Thyroid gland (tissue), 4 donors: ENCODE measurements around the gene NTNG1. TPM values are rescaled to one million over a fixed set of nuclear protein-coding genes. Genes with fewer than 3 reads are reported as not detected.
"Not testable (repeated sequence)": the region's sequence is repeated elsewhere in the genome, so short reads cannot be mapped to it uniquely, and the experiment has no call there.

Experiments
- DNase-seq, 2 donors: peaks; one replicate each; pipeline ENCODE4 v3.0.0-alpha.2; 2019
- H3K27ac ChIP-seq, 3 donors: fragments of 200-600 bp; sonication (generic); 1 replicate in 2 of 3; 2 replicates in 1 of 3; pipeline ENCODE4 v1.5.1; 2016 to 2019; ENCODE audit warnings: mild to moderate bottlenecking in 1 of 3, moderate library complexity in 1 of 3
- H3K27me3 ChIP-seq: fragments of 200-600 bp; sonication (generic); one replicate; pipeline ENCODE4 v1.5.1; 2019
- H3K36me3 ChIP-seq, 2 donors: fragments of 200-600 bp; sonication (generic); one replicate each; pipeline ENCODE4 v1.5.1; 2016 to 2019
- H3K4me1 ChIP-seq, 2 donors: fragments of 200-600 bp; sonication (generic); one replicate each; pipeline ENCODE4 v1.5.1; 2017 to 2019
- H3K4me3 ChIP-seq, 3 donors: fragments of 200-600 bp; sonication (generic); replicated peaks in 1 of 3; 1 replicate in 2 of 3; 2 replicates in 1 of 3; pipeline ENCODE4 v1.5.1; 2016; ENCODE audit warnings: mild to moderate bottlenecking in 1 of 3
- H3K9me3 ChIP-seq: fragments of 200-600 bp; sonication (generic); one replicate; pipeline ENCODE4 v1.5.1; 2017
- CTCF ChIP-seq, 6 experiments: fragments of 200-600 bp in 3 of 6; fragments of 450-650 bp in 3 of 6; sonication (generic) in 3 of 6; IDR thresholded peaks; one replicate each; pipeline ENCODE4 v1.5.1; 2016 to 2019; ENCODE audit warnings: antibody characterized with exemption in 6 of 6, mild to moderate bottlenecking in 2 of 6, inconsistent platforms in 1 of 6, moderate library complexity in 1 of 6
- POLR2A ChIP-seq, 2 donors: fragments of 450-650 bp; IDR thresholded peaks; one replicate each; pipeline ENCODE4 v1.6.1; 2017; ENCODE audit warnings: antibody characterized with exemption in 2 of 2, mild to moderate bottlenecking in 2 of 2, moderate library complexity in 1 of 2
- WGBS, 2 donors: methylation state at CpG; one replicate each; pipeline ENCODE4 v1.1.5; 2017; 5-methylcytosine and 5-hydroxymethylcytosine counted together
- intact Hi-C: fragments of 100-400 bp; cut with DNase I; formaldehyde crosslinking; loops from one replicate; pipeline ENCODE4 v1.15.1; 2023
- total RNA-seq, 4 donors: library from RNA; depleted of rRNA; stranded (reverse); fragments of >200 nt; gene quantifications; one replicate each; pipeline ENCODE4 v1.2.3, GENCODE V29; 2016

The NTNG1 gene
- total RNA-seq, result under 1 TPM in 3 of 4 donors, not detected in 1; 0.33 to 0.56 (median 0.54) TPM

- no peak for DNase-seq
- H3K27ac ChIP-seq, result no peak within 1 kb of the TSS
- no peaks in the 10 kb centered on the region for H3K9me3 ChIP-seq
- H3K4me1 ChIP-seq, result peaks cover 0 to 14% of the 10 kb centered on the region in 2 donors
- no peaks in the 10 kb centered on the region for H3K27me3 ChIP-seq
- 1% methylated on average over 21 to 26 of the region's 79 CpGs for WGBS, 2 donors
- intact Hi-C loops, result no loop called here
- H3K36me3 ChIP-seq, result no peaks in the 10 kb centered on the region
- H3K4me3 ChIP-seq, result peak within 1 kb of the TSS; percentile 1 to 59 (median 40)
- TF ChIP-seq POLR2A (IDR thresholded peaks at IDR 0.05) (no peak), CTCF (IDR thresholded peaks at IDR 0.05) (no peak)
Measured at GRCh38 chr1:107140703-107141490, at the start of gene NTNG1. Gene NTNG1, plus strand, starts transcription at chr1:107141039.

GRCh38 chr1:107091418-107091817, 49.4 kb upstream of the NTNG1 start:
- TF ChIP-seq POLR2A (IDR thresholded peaks at IDR 0.05), result no peak
- no peak for TF ChIP-seq CTCF (IDR thresholded peaks at IDR 0.05)
- Histone ChIP-seq H3K9me3 (no peaks in the 10 kb centered on the region), H3K4me3 (no peak overlapping the region), H3K27me3 (no peaks in the 10 kb centered on the region), H3K36me3 (no peaks in the 10 kb centered on the region), H3K4me1 (no peaks in the 10 kb centered on the region), H3K27ac (no peak overlapping the region)
- WGBS, 2 donors, result 81 to 89% methylated on average over 1 of the region's 1 CpG
- DNase-seq, result no peak
- intact Hi-C loops, result no loop called here

- H3K27ac ChIP-seq, DNase-seq, H3K27me3 ChIP-seq, H3K4me1 ChIP-seq, H3K4me3 ChIP-seq, H3K36me3 ChIP-seq, intact Hi-C loops, H3K9me3 ChIP-seq: not testable (repeated sequence)
- 67 to 87% methylated on average over 1 of the region's 1 CpG for WGBS, 2 donors
Measured at GRCh38 chr1:107093395-107093794, 47.4 kb upstream of the NTNG1 start.

- Histone ChIP-seq H3K27me3 (no peaks in the 10 kb centered on the region), H3K9me3 (no peaks in the 10 kb centered on the region), H3K4me1 (no peaks in the 10 kb centered on the region), H3K36me3 (no peaks in the 10 kb centered on the region), H3K4me3 (no peak overlapping the region), H3K27ac (no peak overlapping the region)
- TF ChIP-seq CTCF (IDR thresholded peaks at IDR 0.05) (no peak), POLR2A (IDR thresholded peaks at IDR 0.05) (no peak)
- intact Hi-C loops, result no loop called here
- DNase-seq, result no peak
Measured at GRCh38 chr1:107095647-107096046, 45.2 kb upstream of the NTNG1 start.

GRCh38 chr1:107096690-107097089, 44.1 kb upstream of the NTNG1 start:
- TF ChIP-seq CTCF (IDR thresholded peaks at IDR 0.05), result no peak
- no peak for TF ChIP-seq POLR2A (IDR thresholded peaks at IDR 0.05)
- H3K4me3 ChIP-seq, result no peak overlapping the region
- no peaks in the 10 kb centered on the region for H3K9me3 ChIP-seq
- H3K27ac ChIP-seq, result no peak overlapping the region
- no peaks in the 10 kb centered on the region for H3K4me1 ChIP-seq
- DNase-seq, result no peak
- WGBS, 2 donors, result 56 to 67% methylated on average over 2 of the region's 2 CpGs
- H3K36me3 ChIP-seq, result no peaks in the 10 kb centered on the region
- intact Hi-C loops, result no loop called here
- no peaks in the 10 kb centered on the region for H3K27me3 ChIP-seq
